Measurements from ENCODE around the gene PRELID2.

Gene PRELID2

GRCh38 chr5:145761254-145761653 lies 73.9 kb downstream of the PRELID2 start:
- TF ChIP-seq GATA2 (IDR thresholded peaks at IDR 0.05; ENCODE audit: low read depth, low read length) (no peak), GATA3 (IDR thresholded peaks at IDR 0.05; ENCODE audit: low read depth, low read length) (no peak)

DNA sequence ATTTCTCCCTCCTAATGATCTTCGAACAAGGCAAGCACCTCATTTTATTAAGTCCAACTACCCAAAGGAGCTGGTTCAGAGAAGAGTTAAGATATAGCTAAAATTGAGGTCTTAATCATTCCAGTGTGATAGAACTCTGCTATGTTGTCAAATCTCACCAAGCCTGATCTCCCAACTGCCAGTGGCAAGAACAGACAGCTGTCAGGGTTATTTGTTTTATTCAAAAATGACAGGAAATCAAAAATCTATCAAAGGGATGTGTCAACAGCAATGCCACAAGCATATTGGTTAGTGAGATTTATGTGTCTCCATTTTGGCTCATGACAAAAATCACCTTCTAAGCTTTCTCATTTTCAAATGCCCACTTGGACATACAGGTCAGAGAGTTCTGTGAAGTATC lies 74.5 kb downstream of the PRELID2 start:
- TF ChIP-seq GATA2 (IDR thresholded peaks at IDR 0.05; ENCODE audit: low read depth, low read length) (no peak), GATA3 (IDR thresholded peaks at IDR 0.05; ENCODE audit: low read depth, low read length) (no peak)

DNA sequence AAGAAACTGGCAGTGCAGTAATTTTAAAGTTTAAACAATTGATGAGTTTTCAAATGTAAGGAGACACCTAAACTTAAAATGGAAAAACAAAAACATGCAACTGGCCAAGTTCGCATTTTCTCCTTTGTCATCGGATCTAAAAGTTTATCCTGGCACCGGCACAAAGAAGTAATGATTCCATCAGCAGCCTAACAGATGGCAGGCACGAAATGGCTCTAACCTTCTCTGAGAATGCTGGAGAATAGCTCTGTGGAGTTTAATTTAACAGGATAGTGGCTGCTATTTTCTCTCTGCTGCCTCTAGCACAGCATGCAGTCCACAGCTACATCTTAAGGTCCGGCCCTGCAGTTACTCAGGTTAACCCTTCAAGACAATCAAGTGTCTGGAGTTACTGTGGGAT lies 82.2 kb downstream of the PRELID2 start:
- TF ChIP-seq GATA2 (IDR thresholded peaks at IDR 0.05; ENCODE audit: low read depth, low read length) = no peak
- TF ChIP-seq GATA3 (IDR thresholded peaks at IDR 0.05; ENCODE audit: low read depth, low read length) = no peak

GRCh38 chr5:145752534-145752933 lies 82.6 kb downstream of the PRELID2 start:
- TF ChIP-seq GATA3 (IDR thresholded peaks at IDR 0.05; ENCODE audit: low read depth, low read length) (no peak), GATA2 (IDR thresholded peaks at IDR 0.05; ENCODE audit: low read depth, low read length) (no peak)

DNA sequence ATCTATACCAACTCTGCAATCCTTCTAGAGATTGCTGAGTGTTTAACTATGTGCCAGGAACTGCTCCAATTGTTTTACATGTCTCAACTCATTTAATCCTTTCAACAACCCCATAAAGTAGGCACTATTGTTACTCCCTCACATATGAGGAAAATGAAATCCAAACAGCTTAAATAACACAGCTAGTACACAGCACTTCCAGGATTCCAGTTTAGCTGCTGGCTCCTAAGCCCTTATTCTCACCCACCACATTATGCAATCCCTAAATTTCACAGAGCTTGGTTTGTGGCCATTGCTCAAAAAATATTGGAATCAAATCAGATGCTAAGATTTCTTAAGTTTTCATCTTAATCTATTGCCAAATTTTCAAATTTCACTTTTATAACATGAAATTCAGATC lies 84.9 kb downstream of the PRELID2 start:
- TF ChIP-seq GATA2 (IDR thresholded peaks at IDR 0.05; ENCODE audit: low read depth, low read length) = no peak
- no peak for TF ChIP-seq GATA3 (IDR thresholded peaks at IDR 0.05; ENCODE audit: low read depth, low read length)

- TF ChIP-seq GATA2 (IDR thresholded peaks at IDR 0.05; ENCODE audit: low read depth, low read length) = no peak
- TF ChIP-seq GATA3 (IDR thresholded peaks at IDR 0.05; ENCODE audit: low read depth, low read length) = no peak
Observed at GRCh38 chr5:145743396-145744061, 91.6 kb downstream of the PRELID2 start.

GRCh38 chr5:145739843-145740242 lies 95.3 kb downstream of the PRELID2 start:
- TF ChIP-seq GATA2 (IDR thresholded peaks at IDR 0.05; ENCODE audit: low read depth, low read length) (no peak), GATA3 (IDR thresholded peaks at IDR 0.05; ENCODE audit: low read depth, low read length) (no peak)

- TF ChIP-seq GATA2 (IDR thresholded peaks at IDR 0.05; ENCODE audit: low read depth, low read length) = no peak
- no peak for TF ChIP-seq GATA3 (IDR thresholded peaks at IDR 0.05; ENCODE audit: low read depth, low read length)
Observed at GRCh38 chr5:145738227-145738626, 96.9 kb downstream of the PRELID2 start.

- TF ChIP-seq GATA2 (IDR thresholded peaks at IDR 0.05; ENCODE audit: low read depth, low read length) = no peak
- TF ChIP-seq GATA3 (IDR thresholded peaks at IDR 0.05; ENCODE audit: low read depth, low read length) = no peak
Observed at GRCh38 chr5:145737578-145737977, 97.6 kb downstream of the PRELID2 start.

GRCh38 chr5:145723516-145723915 lies 111.6 kb downstream of the PRELID2 start:
- TF ChIP-seq GATA3 (IDR thresholded peaks at IDR 0.05; ENCODE audit: low read depth, low read length) = no peak
- TF ChIP-seq GATA2 (IDR thresholded peaks at IDR 0.05; ENCODE audit: low read depth, low read length) = no peak

- TF ChIP-seq GATA2 (IDR thresholded peaks at IDR 0.05; ENCODE audit: low read depth, low read length) (no peak), GATA3 (IDR thresholded peaks at IDR 0.05; ENCODE audit: low read depth, low read length) (no peak)
Observed at GRCh38 chr5:145718956-145719355, 116.2 kb downstream of the PRELID2 start.

- TF ChIP-seq GATA2 (IDR thresholded peaks at IDR 0.05; ENCODE audit: low read depth, low read length) (no peak), GATA3 (IDR thresholded peaks at IDR 0.05; ENCODE audit: low read depth, low read length) (no peak)
Observed at GRCh38 chr5:145715412-145715811, 119.7 kb downstream of the PRELID2 start.

GRCh38 chr5:145712245-145712644 lies 122.9 kb downstream of the PRELID2 start:
- TF ChIP-seq GATA3 (IDR thresholded peaks at IDR 0.05; ENCODE audit: low read depth, low read length) (no peak), GATA2 (IDR thresholded peaks at IDR 0.05; ENCODE audit: low read depth, low read length) (no peak)

DNA sequence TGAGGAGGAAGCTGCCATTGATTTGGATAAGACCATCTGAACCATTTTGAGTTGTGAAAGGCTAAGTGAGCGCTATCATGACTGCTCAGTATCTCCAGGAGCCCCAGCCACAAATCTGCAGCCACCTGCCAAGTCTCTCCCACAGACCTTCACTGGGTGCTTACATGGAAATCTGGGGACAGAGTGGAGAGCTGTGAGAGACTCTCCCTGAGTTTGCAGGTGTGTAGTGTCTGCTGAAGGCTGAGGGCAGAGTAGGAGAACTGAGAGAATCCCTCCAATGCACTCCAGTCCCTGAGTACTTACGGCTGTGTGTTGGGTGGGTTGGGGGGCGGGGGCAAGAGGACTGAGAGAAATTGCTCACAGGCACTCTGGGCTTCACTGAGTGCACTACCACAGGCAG lies 123.7 kb downstream of the PRELID2 start:
- TF ChIP-seq GATA2 (IDR thresholded peaks at IDR 0.05; ENCODE audit: low read depth, low read length) (no peak), GATA3 (IDR thresholded peaks at IDR 0.05; ENCODE audit: low read depth, low read length) (no peak)
